GM12878 (cell line): Measurements from ENCODE around the gene SPNS1. TPM values are rescaled to one million over a fixed set of nuclear protein-coding genes. Genes with fewer than 3 reads are reported as not detected.

Experiments used
- ATAC-seq: fragments of 200-7000 bp; cut with Tn5 transposase; 3 replicates; pipeline ENCODE4 v1.9.1; 2020; ENCODE audit warnings: mild to moderate bottlenecking, moderate library complexity
- BruUV-seq: library from RNA; stranded (reverse); fragments of 400-500 nt; replicated peaks from 2 replicates; lab custom pipeline; 2021; lab: Mats Ljungman, UMichigan
- CTCF ChIA-PET: fragments of 300-600 bp; sonication (Branson Sonifier 250); formaldehyde crosslinking; extraction: SDS; loops from one replicate; lab custom pipeline; 2021; ENCODE audit warnings: inconsistent platforms; lab: Yijun Ruan, JAX
- POLR2A ChIA-PET: fragments of 350-600 bp; formaldehyde crosslinking; extraction: SDS; loops from one replicate; lab custom pipeline; 2021; ENCODE audit warnings: inconsistent platforms; lab: Charles Lee
- RAD21 ChIA-PET: fragments of 300-600 bp; sonication (Branson Sonifier 250); formaldehyde crosslinking; loops from one replicate; lab custom pipeline; 2023; ENCODE audit warnings: antibody characterized with exemption; ENCODE audit not compliant: unreplicated experiment; lab: Charles Lee
- SMC1A ChIA-PET: fragments of 300-600 bp; sonication (Branson Sonifier 250); formaldehyde crosslinking; loops from one replicate; lab custom pipeline; 2023; ENCODE audit not compliant: unreplicated experiment, uncharacterized antibody; lab: Charles Lee
- DNase-seq: peaks from one replicate; pipeline ENCODE4 v3.0.0-alpha.2; 2011; ENCODE audit warnings: low read depth, low spot score
- FAIRE-seq: peaks from 3 replicates; lab custom pipeline; 2011; peaks lifted over from hg19 to GRCh38; lab: Jason Lieb, UNC
- H2AFZ ChIP-seq: 2 replicates; pipeline ENCODE4 v1.6.0; 2011; ENCODE audit warnings: low read depth, low read length, control low read depth; ENCODE audit not compliant: control insufficient read depth
- H3K27ac ChIP-seq: 2 replicates; pipeline ENCODE4 v1.5.1; 2011; ENCODE audit warnings: control low read depth; ENCODE audit not compliant: control insufficient read depth, insufficient read depth
- H3K27me3 ChIP-seq, 2 experiments: replicated peaks in 1 of 2; 2 replicates each; pipeline versions ENCODE4 v1.6.0 to v1.6.1; 2011; ENCODE audit warnings: low read length in 1 of 2; ENCODE audit not compliant: control insufficient read depth in 2 of 2, insufficient read depth in 2 of 2
- H3K36me3 ChIP-seq, 2 experiments: 2 replicates each; pipeline ENCODE4 v1.5.1; 2011; ENCODE audit warnings: low read length in 1 of 2; ENCODE audit not compliant: control insufficient read depth in 2 of 2, insufficient read depth in 2 of 2
- H3K4me1 ChIP-seq: 2 replicates; pipeline ENCODE4 v1.6.1; 2011; ENCODE audit warnings: mild to moderate bottlenecking, low read length, moderate library complexity, mixed read lengths; ENCODE audit not compliant: control insufficient read depth, insufficient read depth
- H3K4me2 ChIP-seq: 2 replicates; pipeline ENCODE4 v1.6.0; 2011; ENCODE audit warnings: control low read depth; ENCODE audit not compliant: control insufficient read depth, insufficient read depth
- H3K4me3 ChIP-seq: fragments of 200-600 bp; sonication (generic); 2 replicates; pipeline ENCODE4 v1.5.1; 2016
- H3K79me2 ChIP-seq: 2 replicates; pipeline ENCODE4 v1.6.0; 2011; ENCODE audit warnings: low read length; ENCODE audit not compliant: control insufficient read depth, insufficient read depth
- H3K9ac ChIP-seq: 2 replicates; pipeline ENCODE4 v1.8.0; 2011; ENCODE audit warnings: low read length, control low read depth, mixed read lengths; ENCODE audit not compliant: control insufficient read depth, insufficient read depth
- H3K9me3 ChIP-seq: replicated peaks from 3 replicates; pipeline ENCODE4 v1.5.1; 2011; ENCODE audit warnings: mild to moderate bottlenecking, low read length; ENCODE audit not compliant: control insufficient read depth, insufficient read depth
- H4K20me1 ChIP-seq: 2 replicates; pipeline ENCODE4 v1.6.0; 2011; ENCODE audit not compliant: control insufficient read depth, insufficient read depth
- ASH2L ChIP-seq: fragments of 300-600, 200-600 bp; sonication (generic); IDR thresholded peaks from 2 replicates; pipeline ENCODE4 v1.6.1; 2017; ENCODE audit warnings: low read depth, mild to moderate bottlenecking, borderline replicate concordance
- BCLAF1 ChIP-seq: fragments of 450-650 bp; IDR thresholded peaks from 2 replicates; pipeline ENCODE4 v1.6.1; 2017; ENCODE audit warnings: antibody characterized with exemption, mild to moderate bottlenecking, moderate library complexity
- CBFB ChIP-seq: IDR thresholded peaks from 2 replicates; pipeline ENCODE4 v1.6.1; 2016; ENCODE audit warnings: antibody characterized with exemption, low read depth
- CEBPZ ChIP-seq: fragments of 150-350 bp; IDR thresholded peaks from 2 replicates; pipeline ENCODE4 v1.6.1; 2016; ENCODE audit warnings: low read depth, low read length
- CHD4 ChIP-seq: fragments of 200-600 bp; sonication (generic); IDR thresholded peaks from 2 replicates; pipeline ENCODE4 v1.6.1; 2016; ENCODE audit warnings: mild to moderate bottlenecking
- EGR1 ChIP-seq, 2 experiments: IDR thresholded peaks; 1 replicate in 1 of 2; 2 replicates in 1 of 2; pipeline ENCODE4 v1.6.1; 2011 to 2012; ENCODE audit warnings: low read depth in 2 of 2, low read length in 2 of 2, borderline replicate concordance in 1 of 2, mild to moderate bottlenecking in 1 of 2, moderate library complexity in 1 of 2
- EP300 ChIP-seq, 2 experiments: fragments of 150-350 bp in 1 of 2; IDR thresholded peaks; 2 replicates each; pipeline ENCODE4 v1.6.1; 2011 to 2012; ENCODE audit warnings: low read depth in 2 of 2, low read length in 2 of 2, borderline replicate concordance in 1 of 2, improper control_type of control experiment in 1 of 2, inconsistent platforms in 1 of 2; ENCODE audit not compliant: control insufficient read depth in 1 of 2
- HSF1 ChIP-seq: fragments of 150-350 bp; IDR thresholded peaks from 2 replicates; pipeline ENCODE4 v1.6.1; 2014; ENCODE audit warnings: mild to moderate bottlenecking, low read depth, low read length
- JUNB ChIP-seq: IDR thresholded peaks from 2 replicates; pipeline ENCODE4 v1.6.1; 2016; ENCODE audit warnings: antibody characterized with exemption, mild to moderate bottlenecking
- MXI1 ChIP-seq: fragments of 150-350 bp; IDR thresholded peaks from 2 replicates; pipeline ENCODE4 v1.6.1; 2011; ENCODE audit warnings: low read depth, mild to moderate bottlenecking, inconsistent platforms, low read length, improper control_type of control experiment
- ZNF384 ChIP-seq: IDR thresholded peaks from 2 replicates; pipeline ENCODE4 v1.6.1; 2012; ENCODE audit warnings: low read depth, mild to moderate bottlenecking, low read length, improper control_type of control experiment, borderline replicate concordance
- WGBS: methylation state at CpG from one replicate; pipeline ENCODE4 v1.1.6; 2016; ENCODE audit warnings: low lambda C conversion rate; ENCODE audit not compliant: insufficient replicate concordance, insufficient coverage; ENCODE audit errors: missing lambda C conversion rate; 5-methylcytosine and 5-hydroxymethylcytosine counted together
- in situ Hi-C: fragments of 300-500 bp; cut with MboI; formaldehyde crosslinking; loops from 9 replicates; pipeline ENCODE4 v1.14.3; 2018; ENCODE audit warnings: mixed read lengths
- intact Hi-C: fragments of 100-400 bp; cut with micrococcal nuclease; formaldehyde crosslinking; loops from one replicate; pipeline ENCODE4 v1.14.2; 2022; ENCODE audit not compliant: unreplicated experiment
- polyA plus RNA-seq, 11 experiments: library from polyadenylated mRNA; depleted of rRNA in 4 of 11; unstranded in 6 of 11; stranded (reverse) in 5 of 11; fragments of >200 nt; fragmentation: Nextera tagmentation in 4 of 11; fragmentation: Illumina TruSeq in 1 of 11; extraction: Ambion mirVana in 4 of 11; extraction: Trizol in 1 of 11; gene quantifications; 1 replicate in 1 of 11; 2 replicates in 10 of 11; pipeline versions ENCODE4 v1.2.1 to v1.2.3, GENCODE V29; 2011 to 2016; ENCODE audit warnings: inconsistent platforms in 2 of 11, missing spikeins in 2 of 11, low read depth in 1 of 11
- total RNA-seq, 4 experiments: library from RNA; depleted of rRNA in 3 of 4; stranded (reverse); fragments of >200 nt in 3 of 4; fragmentation: Illumina TruSeq in 1 of 4; extraction: Trizol in 1 of 4; gene quantifications; 2 replicates each; pipeline versions ENCODE4 v1.2.1 to v1.2.3, GENCODE V29; 2013 to 2021
- TF ChIP-seq, protein P1 (sequence below): fragments of 450-650 bp; conservative IDR thresholded peaks from 2 replicates; pipeline ENCODE4 v1.6.1; 2017; ENCODE audit warnings: mild to moderate bottlenecking, moderate library complexity

SPNS1 gene
- total and polyA plus RNA-seq, 10 of the 15 experiments (the other 5 are each of a cell fraction or from before 2014, with no cell fraction given) = 0.16 to 37.6 (median 12.0) TPM

GRCh38 chr16:28982949-28983348 is 8.4 kb downstream of the SPNS1 start:
- ATAC-seq = no peak
- POLR2A ChIA-PET = no interaction called here

More at GRCh38 chr16:28982949-28983348, 8.4 kb downstream of the SPNS1 start:
- ChIA-PET CTCF (interaction anchor here (2.0 kb wide), 1 partner anchor 9 kb away, joined by 5 read pairs; no protein-coding TSS in a partner anchor), SMC1A (interaction anchor here (1.2 kb wide), 1 partner anchor 8 kb away, joined by 3 read pairs; the partner anchor contains the start of gene SPNS1), RAD21 (no interaction called here)
- FAIRE-seq = no peak
- Histone ChIP-seq H3K9me3 (no peaks in the 10 kb centered on the region; the same call in 2 of the 3 replicates), H3K4me1 (peaks cover 12% of the 10 kb centered on the region), H3K79me2 (no peaks in the 10 kb centered on the region), H4K20me1 (no peaks in the 10 kb centered on the region), H3K27me3 (no peaks in the 10 kb centered on the region), H3K4me3 (no peak overlapping the region), H3K36me3 (peaks cover 0 to 10% of the 10 kb centered on the region in 2 experiments; a peak in 3 of 4 replicates), H3K27ac (no peak overlapping the region), H2AFZ (no peak overlapping the region), H3K9ac (no peak overlapping the region), H3K4me2 (no peak overlapping the region)
- no peak for DNase-seq
- no TSS peak for BruUV-seq
- no peak for TF ChIP-seq EGR1 (IDR thresholded peaks at IDR 0.05; ENCODE audit: borderline replicate concordance in 1 of 2, low read depth in 2 of 2, low read length in 2 of 2)
- no peak for TF ChIP-seq CBFB
- no peak for TF ChIP-seq HSF1
- TF ChIP-seq CHD4 = no peak
- TF ChIP-seq MXI1 = no peak
- TF ChIP-seq JUNB = no peak
- TF ChIP-seq CEBPZ = no peak
- no peak for TF ChIP-seq ASH2L
- TF ChIP-seq, protein P1, sequence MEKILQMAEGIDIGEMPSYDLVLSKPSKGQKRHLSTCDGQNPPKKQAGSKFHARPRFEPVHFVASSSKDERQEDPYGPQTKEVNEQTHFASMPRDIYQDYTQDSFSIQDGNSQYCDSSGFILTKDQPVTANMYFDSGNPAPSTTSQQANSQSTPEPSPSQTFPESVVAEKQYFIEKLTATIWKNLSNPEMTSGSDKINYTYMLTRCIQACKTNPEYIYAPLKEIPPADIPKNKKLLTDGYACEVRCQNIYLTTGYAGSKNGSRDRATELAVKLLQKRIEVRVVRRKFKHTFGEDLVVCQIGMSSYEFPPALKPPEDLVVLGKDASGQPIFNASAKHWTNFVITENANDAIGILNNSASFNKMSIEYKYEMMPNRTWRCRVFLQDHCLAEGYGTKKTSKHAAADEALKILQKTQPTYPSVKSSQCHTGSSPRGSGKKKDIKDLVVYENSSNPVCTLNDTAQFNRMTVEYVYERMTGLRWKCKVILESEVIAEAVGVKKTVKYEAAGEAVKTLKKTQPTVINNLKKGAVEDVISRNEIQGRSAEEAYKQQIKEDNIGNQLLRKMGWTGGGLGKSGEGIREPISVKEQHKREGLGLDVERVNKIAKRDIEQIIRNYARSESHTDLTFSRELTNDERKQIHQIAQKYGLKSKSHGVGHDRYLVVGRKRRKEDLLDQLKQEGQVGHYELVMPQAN = no peak
- TF ChIP-seq ZNF384 = no peak
- no peak for TF ChIP-seq EP300 (IDR thresholded peaks at IDR 0.05; ENCODE audit: borderline replicate concordance in 1 of 2, control insufficient read depth in 1 of 2, low read depth in 2 of 2, low read length in 2 of 2)
- TF ChIP-seq BCLAF1 = no peak
- in situ Hi-C loops = no loop called here
- 92% methylated on average over 11 of the region's 11 CpGs for WGBS
- intact Hi-C loops = no loop called here
